GM18873 (cell line): ENCODE measurements around the gene RFX4.
"Not testable (repeated sequence)": the region's sequence is repeated elsewhere in the genome, so short reads cannot be mapped to it uniquely, and the experiment has no call there.

ENCODE experiments used
- ATAC-seq: cut with Tn5 transposase; IDR thresholded peaks from one replicate; pipeline ENCODE4 v1.9.1; 2021; ENCODE audit warnings: mild to moderate bottlenecking, moderate library complexity, moderate number of reproducible peaks; ENCODE audit not compliant: unreplicated experiment, low FRiP score

The RFX4 gene

DNA sequence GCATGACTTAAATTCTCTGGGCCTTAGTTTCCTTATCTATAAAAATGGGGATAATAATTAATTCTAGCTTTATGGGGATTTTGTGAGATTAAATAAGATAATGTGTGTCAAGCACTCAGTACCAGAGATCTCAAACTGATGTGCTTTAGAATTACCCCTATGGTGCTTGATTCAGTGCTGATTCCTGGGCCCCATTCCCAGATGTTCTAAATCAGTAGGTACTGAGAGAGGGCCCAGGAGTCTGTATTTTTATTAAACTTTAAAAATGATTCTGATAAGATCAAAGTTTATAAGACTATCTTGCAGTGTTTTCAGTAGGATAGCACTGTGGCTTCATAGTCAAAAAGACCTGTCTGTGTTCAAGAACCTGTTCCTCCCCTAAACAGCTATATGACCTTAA is 102.6 kb downstream of the RFX4 start:
- no peak for ATAC-seq

DNA sequence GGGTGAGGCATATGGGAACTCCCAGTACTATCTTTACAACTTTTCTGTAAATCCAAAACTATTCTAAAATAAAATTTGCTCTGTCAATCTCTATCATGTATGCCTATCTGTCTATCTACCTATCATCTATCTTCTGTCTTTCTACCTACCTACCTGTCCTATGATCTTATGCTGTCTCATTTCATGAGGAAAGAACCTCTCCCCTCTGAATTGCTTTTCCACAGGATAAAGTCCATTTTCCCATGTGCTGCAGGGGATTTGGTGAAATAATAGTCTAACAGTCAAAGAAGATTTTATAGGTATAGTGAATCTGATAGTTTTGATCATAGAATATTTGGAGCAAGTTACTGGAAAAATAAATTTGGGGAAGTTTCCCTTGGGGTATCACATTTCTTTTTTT is 104.9 kb downstream of the RFX4 start:
- no peak for ATAC-seq

DNA sequence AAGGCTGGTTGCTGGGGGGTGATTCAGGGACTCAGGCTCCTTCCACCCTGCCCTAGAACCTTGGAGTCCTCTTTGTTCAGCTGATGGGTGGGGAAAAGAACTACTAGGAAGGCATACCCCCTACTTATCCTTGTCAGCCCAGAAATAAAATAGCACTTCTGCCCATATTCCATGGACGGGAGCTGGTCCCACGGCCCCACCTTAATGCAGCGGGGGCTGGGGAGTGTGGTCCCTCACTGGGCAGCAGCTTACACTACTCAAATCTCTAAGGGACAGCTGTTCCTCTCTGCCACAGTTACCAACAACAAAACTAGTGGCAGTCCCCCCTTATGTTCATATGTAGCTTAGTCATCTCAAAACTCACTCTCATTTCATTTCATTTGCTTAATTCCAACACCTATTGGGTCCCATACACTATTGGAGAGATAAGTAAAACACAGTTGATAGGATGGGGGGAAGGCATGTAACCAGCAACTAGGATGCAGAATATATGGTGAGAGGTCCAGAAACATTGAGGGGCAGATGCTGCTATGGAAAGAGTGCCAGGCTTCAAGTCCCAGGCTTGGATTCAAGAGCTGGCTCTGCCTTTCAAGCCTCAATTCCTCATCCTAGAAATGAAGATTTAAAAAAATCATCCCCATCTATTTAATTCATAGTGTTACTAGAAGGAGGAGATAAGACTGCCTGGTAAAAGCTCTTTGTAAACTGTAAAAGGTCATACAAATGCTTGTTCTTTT is 107.9 kb downstream of the RFX4 start:
- ATAC-seq: no peak

DNA sequence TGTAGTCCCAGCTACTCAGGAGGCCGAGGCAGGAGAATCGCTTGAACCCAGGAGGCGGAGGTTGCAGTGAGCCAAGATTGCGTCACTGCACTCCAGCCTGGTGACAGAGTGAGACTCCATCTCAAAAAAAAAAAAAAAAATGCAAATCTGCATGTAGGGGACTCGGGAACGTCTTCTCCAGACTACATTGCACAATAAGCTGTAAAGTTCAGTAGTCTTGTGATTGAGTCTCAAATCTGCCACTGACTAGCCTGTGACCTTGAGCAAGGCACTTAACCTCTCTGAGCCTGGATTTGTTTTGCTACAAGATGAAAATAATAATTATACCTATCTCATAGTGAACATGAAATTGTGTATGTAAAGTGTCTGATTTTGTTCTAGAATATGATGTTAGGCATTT is 109.2 kb downstream of the RFX4 start:
- ATAC-seq: not testable (repeated sequence)

DNA sequence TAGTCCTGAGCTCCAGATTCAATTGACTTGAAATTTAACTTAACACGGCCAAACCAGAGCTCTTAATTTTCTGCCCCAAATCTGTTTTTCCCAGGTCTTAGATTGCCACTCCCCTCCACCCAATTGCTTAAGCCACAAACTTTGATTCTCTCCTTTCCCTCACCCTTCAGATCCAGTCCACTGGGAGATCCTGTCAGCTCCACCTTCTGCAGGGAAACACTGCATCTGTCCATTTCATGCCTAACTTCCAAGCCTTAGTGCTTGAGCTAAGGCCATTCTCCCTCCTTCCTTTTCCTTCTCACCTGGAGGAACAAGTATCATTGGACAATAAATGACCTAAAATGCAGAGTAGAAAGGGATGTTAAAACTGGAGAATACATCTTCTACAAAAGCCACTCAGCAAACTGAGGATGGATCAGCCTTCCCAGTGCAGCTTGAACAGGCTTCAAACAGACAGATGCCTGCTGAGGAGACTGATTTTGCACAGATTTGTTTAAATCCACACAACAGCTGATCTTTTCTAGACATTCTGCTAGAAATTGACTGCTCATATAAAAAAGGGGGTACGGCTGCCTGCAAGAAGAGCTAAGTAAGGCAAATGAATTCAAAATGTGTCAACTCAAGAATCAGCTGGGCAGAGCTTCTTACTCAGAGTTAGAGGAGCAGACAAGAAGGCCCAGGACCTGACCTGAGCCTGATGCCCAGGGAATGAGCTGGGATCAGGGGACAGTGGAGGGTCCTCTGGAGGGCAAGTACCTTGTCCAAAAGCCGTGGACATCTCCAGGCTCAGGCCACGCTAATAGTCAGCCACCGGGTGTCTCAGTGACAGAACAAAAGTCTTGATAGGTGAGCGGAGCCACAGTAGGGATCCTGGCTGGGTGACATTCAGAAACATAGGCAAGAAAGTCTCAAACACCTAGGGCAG is 110.4 kb downstream of the RFX4 start:
- no peak for ATAC-seq

DNA sequence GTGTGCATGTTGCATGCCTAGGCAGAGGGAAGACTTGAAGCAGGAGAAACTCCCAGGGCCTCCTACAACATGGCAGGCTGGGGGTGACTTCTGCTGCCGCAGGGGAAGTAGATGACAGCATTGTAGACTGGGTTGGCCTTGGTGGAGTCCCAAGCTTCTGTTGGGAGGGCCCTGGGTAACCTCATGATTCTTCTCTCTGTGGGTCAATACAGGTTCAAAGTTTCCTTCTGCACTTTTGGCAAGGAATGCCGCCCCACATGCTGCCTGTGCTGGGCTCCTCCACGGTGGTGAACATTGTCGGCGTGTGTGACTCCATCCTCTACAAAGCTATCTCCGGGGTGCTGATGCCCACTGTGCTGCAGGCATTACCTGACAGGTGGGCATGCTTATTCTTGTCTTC is 113.3 kb downstream of the RFX4 start:
- ATAC-seq: no peak

DNA sequence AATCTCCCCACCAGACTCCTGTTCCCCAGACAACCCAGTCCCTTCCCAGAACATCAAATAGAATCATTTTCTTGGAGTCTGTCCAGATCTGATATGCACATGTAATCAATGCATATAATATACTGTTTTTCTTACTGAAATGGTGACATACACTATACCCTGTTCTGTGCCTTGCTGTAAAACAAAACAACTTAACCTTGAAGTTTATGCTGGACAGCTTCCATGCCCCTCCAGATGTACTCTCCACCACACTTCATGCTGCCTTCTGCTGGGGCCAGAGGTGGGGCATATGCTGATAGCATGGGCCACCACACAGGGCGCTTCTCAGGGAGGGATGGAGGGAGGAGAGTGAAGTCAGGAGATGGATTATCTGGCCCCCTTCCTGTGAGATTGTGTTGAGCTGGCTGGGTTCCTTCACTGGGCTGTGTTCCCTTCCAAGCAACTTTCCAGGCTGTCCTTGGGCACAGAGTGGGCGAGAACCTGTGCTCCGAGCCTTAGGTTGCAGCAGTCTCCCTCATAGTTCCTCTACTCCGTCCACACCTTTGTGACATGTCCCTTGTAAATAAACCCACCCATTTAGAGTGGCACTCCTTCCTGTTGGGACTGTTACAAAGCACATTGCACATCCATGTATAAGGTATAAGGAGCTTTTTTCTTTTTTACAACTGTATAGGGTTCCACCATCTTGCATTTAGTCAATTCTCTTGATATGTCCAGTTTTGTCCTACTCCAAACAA is 114.0 kb downstream of the RFX4 start:
- no peak for ATAC-seq

DNA sequence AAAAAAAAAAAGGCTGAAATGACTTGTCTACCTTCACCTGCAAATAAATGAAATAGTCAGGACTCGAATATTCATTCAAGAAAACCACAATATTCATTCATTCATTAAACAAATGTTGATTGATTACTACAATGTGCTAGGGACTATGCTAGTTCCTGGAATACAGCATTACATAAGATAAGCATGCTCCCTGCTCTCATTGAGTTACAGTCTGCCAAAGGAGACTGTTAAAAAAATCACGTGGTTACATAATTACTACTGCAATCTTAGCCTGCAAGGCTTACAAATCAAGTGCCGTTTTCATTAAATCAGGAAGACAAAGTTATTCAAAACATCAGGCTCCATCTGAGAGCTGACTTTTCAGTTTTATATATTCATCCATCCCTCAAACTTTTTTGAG is 121.3 kb downstream of the RFX4 start:
- no peak for ATAC-seq

DNA sequence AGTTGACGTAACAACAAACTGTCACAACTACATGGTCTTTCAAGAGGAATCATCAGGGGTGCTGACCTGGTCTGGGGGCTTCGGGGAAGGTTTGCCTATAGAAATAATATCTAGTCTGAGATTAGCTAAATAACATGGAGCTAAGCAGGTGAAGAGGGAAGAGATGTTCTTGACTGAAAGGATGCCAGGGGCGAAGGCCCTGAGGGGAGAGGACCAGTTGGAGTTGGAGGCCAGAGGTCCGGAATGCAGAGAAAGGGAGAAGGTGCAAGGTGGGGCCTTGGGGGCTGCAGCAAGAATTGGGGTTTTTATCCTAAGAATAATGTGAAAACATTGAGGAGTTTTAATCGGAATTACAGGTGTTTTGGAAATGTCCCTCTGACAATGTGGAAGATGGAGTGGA is 123.2 kb downstream of the RFX4 start:
- ATAC-seq: no peak

DNA sequence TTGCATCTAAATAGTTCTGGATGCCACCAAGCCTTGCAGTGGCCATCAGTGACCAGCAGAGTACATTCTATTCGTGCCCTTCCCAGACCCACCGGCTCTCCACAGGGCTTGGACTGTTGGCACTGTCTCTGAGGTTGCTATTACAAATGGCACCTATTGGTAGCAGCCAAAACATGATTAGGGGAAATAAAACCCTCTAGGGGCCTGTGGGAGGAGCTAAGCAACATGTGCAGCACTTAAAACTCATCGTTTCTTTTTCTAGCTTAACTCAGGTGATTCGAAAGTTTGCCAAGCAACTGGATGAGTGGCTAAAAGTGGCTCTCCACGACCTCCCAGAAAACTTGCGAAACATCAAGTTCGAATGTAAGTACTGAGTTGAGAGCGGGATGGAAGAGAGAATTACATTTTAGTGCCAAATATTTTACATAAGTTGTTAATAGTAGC is 126.3 kb downstream of the RFX4 start:
- no peak for ATAC-seq

DNA sequence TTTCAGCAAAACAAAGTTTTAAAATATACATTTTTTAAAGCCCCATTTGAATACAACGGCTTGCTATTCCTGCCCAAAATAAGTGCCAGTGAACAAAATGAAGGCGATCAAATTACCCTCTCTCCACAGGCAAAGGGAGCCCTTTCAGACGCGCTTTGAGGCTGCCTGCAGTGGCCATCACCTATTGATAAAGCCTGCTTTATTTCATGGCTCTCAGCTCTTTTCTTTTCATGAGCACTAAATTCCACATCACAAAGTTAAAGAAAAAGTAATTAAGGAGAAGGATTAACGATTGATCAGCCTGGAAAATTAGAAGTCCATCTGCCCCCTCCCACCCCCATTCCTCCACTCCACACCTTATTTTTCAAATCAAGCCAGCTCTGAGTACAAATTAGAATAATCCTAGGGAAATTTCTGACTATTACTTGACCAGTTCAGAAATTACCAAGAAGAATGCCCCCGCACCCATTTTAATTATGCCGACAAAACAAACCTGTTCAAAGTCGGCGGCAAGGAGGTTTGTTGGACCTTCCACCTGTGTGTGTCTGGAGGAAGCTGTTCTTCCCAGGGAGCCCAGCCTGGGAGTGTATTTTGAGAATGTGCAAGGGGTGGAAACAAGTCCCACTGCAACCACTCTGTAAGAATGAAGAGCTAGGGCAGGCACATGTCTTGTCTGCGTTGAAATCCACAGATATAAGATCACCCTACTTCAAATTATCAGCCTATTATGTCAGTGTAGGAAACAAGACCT is 127.5 kb downstream of the RFX4 start:
- no peak for ATAC-seq

DNA sequence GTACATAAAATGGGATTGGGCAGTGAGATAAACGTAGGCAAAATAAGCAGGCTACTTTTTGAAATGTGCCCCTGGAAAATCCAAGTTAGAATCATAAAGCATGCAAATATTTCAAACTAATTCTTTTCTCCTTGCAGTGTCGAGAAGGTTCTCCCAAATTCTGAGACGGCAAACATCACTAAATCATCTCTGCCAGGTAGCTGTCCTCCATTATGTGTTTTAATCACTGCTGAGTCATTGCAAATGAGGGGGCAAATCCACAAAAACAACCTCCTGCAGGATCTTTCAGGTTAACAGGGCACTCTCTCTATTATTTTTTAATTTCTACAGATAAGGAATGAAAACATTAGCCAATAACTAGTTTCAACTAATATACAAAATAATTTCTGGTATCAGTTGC is 128.5 kb downstream of the RFX4 start:
- no peak for ATAC-seq

DNA sequence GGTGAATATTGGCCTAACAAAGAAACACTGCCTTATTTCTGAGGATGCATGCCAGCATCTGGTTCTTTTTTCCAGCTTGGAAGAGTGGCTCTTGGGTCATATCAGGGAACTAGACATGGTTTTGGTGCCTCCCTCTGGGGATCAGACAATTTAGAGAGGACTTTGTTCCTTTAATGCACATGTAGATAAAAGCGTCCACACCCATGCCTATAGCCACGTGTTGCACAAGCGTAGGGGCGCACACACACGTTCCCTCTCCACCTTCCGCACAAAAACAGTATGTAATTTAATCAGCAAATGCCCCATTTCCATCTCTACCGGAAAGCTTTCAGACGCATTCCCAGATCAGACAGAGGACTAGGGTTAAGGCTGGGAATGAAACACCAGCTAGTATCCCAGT is 130.0 kb downstream of the RFX4 start:
- ATAC-seq: no peak

DNA sequence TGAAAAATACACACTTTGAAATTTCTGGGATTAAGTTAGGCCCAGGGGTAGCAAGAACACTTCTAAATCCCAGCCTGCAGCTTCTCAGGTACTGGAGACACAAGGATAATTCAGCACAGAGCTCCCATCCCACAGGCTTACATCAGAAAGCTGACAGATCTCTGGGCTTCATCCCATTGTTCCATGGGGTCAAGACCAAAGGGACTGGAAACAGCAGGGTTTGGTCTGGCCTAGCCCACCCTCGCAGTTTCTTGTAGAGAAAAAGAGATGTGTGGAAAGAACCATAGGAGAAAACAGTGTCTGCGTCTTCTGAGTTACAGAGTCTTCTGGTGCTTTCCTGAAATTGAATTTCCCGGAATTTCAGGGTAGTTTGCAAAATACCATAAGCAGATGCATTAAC is 132.1 kb downstream of the RFX4 start:
- no peak for ATAC-seq

DNA sequence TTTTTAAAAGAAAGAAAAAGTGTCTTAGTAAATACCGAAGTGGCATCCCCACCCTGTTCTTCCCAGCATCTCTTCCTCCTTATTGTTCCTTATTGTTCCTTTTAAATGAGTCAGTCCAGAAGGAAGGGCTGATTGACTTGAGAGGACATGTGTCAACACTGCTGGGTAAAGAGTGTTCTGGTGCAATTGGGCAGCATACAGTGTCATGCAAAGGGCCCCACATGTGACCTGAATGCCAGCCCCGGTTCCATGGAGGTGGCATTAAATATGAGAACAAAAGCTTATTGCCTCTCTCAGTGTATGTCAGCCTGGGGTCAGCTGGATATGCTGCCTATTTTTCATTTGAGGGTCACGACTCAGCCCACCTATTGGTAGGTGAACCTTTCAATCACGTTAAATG is 132.8 kb downstream of the RFX4 start:
- no peak for ATAC-seq

DNA sequence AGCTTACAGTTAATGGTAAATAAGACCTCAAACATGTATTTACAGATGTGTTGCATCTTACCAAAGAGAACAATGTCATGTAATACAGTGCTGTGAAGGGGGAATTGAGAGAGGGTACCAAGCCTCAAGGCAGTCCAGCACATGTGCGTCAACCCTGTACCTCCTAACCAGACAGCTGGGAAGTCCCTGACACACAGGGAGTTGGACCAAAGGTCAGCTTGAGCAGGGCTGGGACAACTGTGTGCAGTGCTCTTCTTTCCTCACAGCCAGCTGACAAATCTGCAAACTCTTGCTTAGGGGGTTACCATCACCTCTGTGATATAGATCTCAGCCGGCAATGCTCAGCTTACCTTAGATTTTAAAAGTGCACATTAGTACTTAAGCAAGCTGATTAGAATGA is 134.9 kb downstream of the RFX4 start:
- no peak for ATAC-seq

DNA sequence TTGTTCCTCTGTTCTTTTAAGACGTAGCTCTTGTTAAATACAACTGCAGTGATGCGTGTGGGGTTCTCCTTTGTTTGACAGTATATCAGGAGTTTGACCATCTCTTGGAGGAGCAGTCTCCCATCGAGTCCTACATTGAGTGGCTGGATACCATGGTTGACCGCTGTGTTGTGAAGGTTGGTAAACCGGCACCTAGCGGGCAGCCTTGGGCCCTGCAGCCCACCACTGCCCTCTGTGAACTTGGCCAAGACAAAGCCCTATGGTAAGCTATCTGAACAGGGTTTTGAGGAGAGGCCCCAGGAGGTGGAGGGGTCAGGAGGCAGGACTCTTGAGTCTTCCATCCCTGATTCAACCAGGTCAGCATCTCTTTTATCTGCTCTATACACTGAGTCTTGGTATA is 137.1 kb downstream of the RFX4 start:
- ATAC-seq: no peak

DNA sequence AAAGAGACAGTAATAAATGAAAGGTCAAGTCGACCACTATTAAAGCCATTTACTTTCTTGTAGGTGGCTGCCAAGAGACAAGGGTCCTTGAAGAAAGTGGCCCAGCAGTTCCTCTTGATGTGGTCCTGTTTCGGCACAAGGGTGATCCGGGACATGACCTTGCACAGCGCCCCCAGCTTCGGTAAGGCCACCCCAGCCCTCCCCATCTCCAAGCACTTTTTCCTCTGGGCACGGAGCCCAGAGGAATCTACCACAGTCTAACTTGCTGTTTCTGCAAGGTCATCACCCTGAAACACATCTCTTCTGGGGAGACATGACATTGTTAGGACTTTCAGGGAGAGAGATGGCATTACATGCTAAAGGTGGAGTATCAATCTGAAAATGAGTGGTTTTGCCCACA is 137.9 kb downstream of the RFX4 start:
- ATAC-seq: no peak

DNA sequence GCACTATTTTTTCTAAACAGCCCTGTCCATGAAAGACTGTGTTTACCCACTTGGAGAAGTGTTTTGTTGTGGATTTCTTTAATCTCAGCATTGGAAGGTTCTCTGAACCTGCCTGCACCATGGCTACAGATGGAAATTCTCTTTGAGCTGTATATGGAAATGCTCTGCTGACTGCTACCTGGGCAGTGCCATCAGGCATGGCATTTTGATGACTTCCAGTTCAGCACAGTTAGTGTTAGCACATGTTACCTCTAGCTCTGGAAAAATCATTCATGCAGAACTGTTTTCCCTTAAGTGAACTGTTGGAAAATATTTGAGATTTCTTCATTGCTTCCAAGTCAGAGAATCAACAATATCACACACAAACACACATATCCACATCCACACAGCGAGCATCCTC is 139.1 kb downstream of the RFX4 start:
- no peak for ATAC-seq

DNA sequence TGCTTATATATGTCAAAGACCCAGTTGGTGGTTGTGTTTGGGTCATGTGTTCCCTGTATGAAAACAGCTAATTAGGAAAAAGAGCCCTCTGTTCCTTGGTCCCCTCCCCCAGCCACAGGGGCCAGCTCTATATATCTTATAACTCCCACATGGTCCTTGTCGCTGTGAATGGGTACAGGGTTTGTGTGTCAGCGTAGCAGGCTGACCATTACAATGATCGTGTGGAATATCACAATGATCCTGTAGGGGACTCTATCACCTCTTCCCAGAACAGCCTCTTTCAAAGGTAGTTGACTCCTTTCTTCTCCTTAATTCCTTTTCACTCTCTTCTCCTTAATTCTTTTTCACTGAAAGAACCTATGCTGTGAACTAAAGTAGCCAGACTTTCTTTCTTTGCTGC is 140.0 kb downstream of the RFX4 start:
- no peak for ATAC-seq
